CMK (cell line): ENCODE results near the gene NRAS.

ENCODE experiments used
- DNase-seq: peaks from one replicate; pipeline ENCODE4 v3.0.0-alpha.2; 2010; ENCODE audit warnings: low read depth

Gene NRAS

GRCh38 chr1:114725230-114725629 is 8.7 kb upstream of the NRAS start:
- no peak for DNase-seq

DNA sequence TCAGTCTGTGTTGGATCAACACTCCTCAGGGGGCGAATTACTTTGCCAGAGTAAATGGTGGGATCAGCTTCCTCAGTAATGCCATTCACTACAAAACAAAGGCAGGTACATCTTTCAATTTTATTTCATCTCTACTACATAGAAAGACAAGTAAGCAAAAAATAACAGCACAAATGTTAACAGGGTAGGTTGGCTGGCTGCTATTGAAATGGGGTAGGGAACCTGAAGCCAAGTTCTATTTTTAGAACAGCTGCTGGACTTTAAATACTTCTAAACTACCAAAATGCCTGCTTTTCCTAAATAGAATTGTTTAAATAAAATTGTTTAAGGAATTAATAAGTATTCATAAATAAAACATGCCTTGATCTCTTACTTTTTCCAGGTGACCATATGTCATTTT is 7.3 kb upstream of the NRAS start:
- DNase-seq = no peak

GRCh38 chr1:114723457-114723856 is 6.9 kb upstream of the NRAS start:
- no peak for DNase-seq

DNA sequence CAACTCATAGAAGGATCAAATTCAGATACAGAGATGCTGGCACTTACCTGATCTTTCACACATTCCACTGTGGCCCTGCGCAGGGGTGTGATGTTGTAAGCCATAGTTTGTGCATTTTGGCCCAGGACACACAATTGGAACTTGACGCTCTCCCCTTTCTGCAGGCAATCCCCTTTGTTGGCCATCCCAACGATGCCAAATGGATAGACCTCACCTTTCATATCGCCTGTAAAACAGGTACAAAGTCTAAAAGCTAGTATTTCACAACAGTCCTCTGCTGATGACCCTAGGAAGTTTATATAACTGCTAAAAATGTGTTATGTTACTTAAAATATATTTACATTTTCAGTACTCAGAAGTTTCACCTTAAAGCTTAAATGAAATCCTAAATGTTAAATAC is 3.9 kb upstream of the NRAS start:
- no peak for DNase-seq

GRCh38 chr1:114719424-114719787 is 2.8 kb upstream of the NRAS start:
- no peak for DNase-seq

DNA sequence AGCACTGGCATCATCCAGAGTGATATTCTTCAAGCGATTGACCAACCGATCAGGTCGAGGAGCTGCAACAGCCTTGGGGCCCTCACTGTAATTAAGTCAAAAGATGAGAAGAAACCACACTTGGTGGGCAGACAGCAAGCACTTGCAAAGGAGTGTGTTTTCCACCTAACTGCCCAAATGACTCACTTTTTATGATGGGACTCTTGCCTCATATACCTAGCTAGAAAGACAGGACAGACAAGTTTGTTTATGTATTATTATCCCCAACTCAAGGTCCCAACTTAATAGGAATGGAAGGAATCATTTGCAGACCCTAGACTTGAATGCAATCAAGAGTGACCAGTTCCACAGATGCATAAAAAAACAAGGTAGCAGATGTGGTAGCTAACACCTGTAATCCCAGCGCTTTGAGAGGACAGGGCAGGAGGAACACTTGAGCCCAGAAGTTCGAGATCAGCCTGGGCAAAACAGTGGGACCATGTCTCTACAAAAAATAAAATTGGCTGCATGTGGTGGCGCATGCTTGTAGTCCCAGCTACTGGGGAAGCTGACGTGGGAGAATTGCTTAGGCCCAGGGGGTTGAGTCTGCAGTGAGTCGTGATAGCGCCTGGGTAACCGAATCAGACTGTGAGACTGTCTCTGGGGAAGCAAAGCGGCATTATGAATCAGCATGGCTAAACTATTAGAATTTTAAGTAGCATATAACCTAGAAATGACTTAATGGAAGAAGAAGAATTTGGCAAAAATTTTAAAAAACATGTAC is 2.3 kb upstream of the NRAS start:
- DNase-seq = no peak

- DNase-seq = no peak
Measured at GRCh38 chr1:114715952-114716303, 643 bp downstream of the NRAS start.

- DNase-seq = no peak
Measured at GRCh38 chr1:114712977-114713376, 3.6 kb downstream of the NRAS start.

GRCh38 chr1:114710360-114710759 is 6.2 kb downstream of the NRAS start:
- DNase-seq = no peak

DNA sequence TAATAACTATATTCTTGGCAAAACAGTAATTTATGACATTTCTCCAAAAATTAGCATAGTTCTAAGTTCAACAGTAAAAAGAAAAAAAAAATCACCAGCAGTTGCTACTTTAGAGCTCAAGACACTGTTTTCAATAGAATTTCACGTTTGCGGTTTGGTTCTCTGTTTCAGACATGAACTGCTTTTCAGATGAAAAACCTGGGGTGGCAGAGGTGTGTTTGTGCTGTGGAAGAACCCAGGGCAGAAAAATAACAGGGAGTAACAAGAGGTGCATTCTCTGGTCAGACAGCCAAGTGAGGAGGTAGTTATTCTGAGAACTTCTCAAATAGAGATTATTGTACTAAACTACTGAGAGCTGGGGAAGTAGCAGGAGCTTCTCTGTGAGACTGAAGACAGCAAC is 9.0 kb downstream of the NRAS start:
- no peak for DNase-seq

- no peak for DNase-seq
Measured at GRCh38 chr1:114703242-114703641, 13.3 kb downstream of the NRAS start.

GRCh38 chr1:114702737-114703136 is 13.8 kb downstream of the NRAS start:
- DNase-seq = no peak

DNA sequence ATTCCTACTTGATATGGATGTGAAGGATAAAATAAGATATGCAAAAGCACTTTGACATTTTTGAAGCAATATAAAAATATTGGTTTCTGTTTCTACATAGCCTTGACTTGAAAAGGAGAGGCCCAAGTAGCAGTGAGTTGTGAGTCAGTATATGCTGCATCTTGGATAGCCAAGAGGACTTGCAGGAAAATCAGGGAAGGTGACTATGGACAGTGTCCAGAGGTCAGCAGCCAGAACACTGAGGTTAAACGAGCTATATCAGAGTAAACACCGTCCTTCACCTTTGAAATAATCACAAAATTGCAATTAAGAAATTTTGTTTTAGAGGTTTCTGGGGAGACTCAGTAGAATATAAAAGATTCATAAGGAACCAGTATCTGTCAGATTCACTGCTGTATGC is 14.6 kb downstream of the NRAS start:
- DNase-seq = no peak

DNA sequence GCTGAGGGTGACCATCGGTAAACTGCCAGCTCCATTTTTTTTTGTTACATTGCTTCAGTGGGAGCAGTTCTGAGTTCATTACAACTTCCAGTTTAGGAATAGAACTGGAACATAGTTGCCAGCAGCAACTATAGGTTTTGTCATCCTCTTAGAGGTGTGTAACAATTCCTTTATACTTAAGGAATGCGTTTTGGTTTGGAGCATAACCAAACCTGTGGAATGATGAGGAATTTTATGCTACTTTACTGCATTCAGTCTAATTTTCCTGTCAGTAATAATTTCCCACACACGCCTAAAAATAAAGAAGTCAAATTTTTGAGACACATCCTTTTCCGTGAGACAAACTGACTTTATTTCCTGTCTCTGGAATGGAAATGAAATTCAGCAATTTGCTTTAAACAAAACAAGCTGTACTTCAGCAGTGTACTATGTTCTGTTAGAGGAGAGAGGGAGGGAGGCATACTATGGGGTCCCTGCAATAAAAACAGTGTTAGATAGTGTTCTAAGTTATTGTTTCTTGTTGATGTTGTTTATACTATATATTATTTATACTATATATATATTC is 16.5 kb downstream of the NRAS start:
- DNase-seq = no peak

GRCh38 chr1:114696810-114697209 is 19.8 kb downstream of the NRAS start:
- DNase-seq = no peak

DNA sequence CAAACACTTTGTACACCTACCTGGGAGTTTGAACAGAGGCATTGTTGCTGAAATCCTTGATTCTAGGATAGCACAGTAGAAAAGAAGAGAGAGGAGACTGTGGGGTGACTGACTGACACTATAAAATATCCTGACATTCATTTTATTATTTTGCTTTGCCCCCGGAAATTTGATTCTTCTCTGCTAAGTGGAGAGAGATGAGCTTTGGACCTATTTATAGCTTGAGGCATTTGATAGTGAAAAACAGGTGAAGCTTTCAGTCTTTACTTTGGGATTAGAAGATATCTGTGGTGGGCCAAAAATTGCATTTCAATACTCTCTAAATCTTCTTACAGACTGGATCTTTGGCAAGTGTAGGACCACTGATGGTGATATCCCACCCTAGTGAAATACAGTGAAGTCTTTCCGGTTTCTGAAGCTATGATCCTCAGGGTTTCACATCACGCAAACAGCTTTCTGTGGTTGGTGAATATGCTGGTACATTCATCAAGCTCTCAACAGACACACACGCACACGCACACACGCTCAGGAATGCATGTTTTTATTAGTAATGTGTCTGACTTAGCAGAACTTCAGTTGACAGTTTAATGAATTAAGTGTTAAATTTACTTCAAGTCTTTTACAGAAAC is 21.0 kb downstream of the NRAS start, which contains the start of gene AMPD1:
Gene AMPD1, minus strand, starts transcription at position 117 of the 629 bp plus-strand sequence. Its CDS starts 75 bp downstream, at position 42.
- DNase-seq = no peak

DNA sequence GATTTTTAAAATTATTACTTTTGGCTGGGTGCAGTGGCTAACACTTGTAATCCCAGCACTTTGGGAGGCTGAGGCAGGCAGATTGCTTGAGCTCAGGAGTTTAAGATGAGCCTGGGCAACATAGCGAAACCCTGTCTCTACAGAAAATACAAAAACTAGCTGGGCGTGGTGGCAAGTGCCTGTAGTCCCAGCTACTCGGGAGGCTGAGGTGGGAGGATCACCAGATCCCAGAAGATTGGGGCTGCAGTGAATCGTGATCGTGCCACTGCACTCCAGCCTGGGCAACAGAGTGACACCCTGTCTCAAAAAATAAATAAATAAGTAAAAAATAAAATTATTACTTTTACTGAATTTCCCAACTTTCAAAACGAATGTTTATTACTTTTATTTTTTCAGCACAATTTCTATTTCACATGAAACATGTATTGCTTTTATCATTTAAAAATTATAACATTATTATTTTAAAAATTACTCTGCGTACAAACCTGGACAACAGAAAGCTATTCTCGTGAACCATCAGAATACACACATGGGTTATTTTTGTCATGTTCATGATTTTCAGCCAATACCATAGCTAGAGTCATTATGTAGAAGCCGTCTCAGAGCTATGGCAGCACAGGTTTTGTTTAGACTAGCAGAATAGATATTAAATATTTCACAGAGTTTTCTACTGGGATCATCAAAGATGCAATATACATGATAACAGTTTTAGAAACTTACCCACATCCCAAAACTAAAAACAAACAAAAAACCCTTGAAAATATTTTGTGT is 21.8 kb downstream of the NRAS start:
- DNase-seq = no peak

- no peak for DNase-seq
Measured at GRCh38 chr1:114692947-114693346, 23.6 kb downstream of the NRAS start.

DNA sequence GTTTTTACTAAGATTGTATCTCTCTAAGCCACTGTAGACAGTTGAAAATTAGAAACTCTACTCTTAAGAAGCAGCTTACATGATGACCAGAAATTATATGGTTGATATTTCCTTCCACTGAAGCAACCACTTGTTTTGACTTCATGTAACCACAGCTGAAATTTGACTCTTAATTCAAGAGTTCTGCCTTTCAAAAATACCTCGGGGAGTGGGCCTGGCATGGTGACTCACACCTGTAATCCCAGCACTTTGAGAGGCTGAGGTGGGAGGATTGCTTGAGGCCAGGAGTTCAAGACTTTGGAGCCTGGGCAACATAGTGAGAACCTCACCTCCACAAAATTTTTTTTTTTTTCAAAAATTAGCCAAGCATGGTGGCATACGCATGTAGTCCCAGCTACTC is 25.5 kb downstream of the NRAS start:
- DNase-seq = no peak

DNA sequence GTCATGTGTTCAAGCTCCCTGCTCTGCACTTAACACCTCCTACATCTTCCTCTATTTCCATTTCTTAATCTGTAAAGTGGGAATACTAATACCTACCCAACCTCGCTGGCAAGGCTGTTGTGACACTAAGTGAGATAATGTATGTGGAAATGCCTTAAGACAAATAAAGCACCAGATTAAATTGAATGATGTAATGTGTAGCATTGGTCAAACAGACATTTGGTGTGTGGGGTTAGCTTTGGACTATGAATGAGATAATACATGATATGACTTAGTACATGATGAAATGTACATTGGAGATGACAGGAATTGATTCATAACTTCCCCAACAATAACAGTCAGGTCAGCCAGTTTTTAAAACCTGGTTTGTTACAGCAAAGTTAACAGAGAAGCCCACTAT is 26.4 kb downstream of the NRAS start:
- no peak for DNase-seq

- no peak for DNase-seq
Measured at GRCh38 chr1:114688526-114688925, 28.0 kb downstream of the NRAS start.

- no peak for DNase-seq
Measured at GRCh38 chr1:114685851-114686250, 30.7 kb downstream of the NRAS start.

- no peak for DNase-seq
Measured at GRCh38 chr1:114677691-114678090, 38.9 kb downstream of the NRAS start.
